ENCODE results near the gene YOD1. TPM values are rescaled to one million over a fixed set of nuclear protein-coding genes. Genes with fewer than 3 reads are reported as not detected.

The YOD1 gene
- total RNA-seq, 3 donors from 2014 or later: 9.1 to 10.2 (median 9.9) TPM

GRCh38 chr1:207020709-207021107, 30.3 kb downstream of the YOD1 start:
- ATAC-seq: no peak
- no peak for DNase-seq

GRCh38 chr1:207020065-207020708, 30.8 kb downstream of the YOD1 start:
- DNase-seq (no peak), ATAC-seq (no peak)
- Mint-ChIP-seq H3K36me3 (ENCODE audit: insufficient read depth) (no peaks in the 10 kb centered on the region), H3K9me3 (no peaks in the 10 kb centered on the region), H3K4me1 (ENCODE audit: low read depth) (no peaks in the 10 kb centered on the region), H3K27me3 (ENCODE audit: low read depth) (peaks cover 21% of the 10 kb centered on the region), H3K4me3 (no peak overlapping the region)

More at GRCh38 chr1:207020709-207021107, 30.3 kb downstream of the YOD1 start:
- Mint-ChIP-seq H3K4me1 (ENCODE audit: low read depth) (no peaks in the 10 kb centered on the region), H3K9me3 (no peaks in the 10 kb centered on the region), H3K27me3 (ENCODE audit: low read depth) (peaks cover 21% of the 10 kb centered on the region), H3K36me3 (ENCODE audit: insufficient read depth) (no peaks in the 10 kb centered on the region), H3K4me3 (no peak overlapping the region)

- Mint-ChIP-seq H3K27me3 (ENCODE audit: low read depth) (peaks cover 23% of the 10 kb centered on the region), H3K4me3 (no peak overlapping the region), H3K36me3 (ENCODE audit: insufficient read depth) (no peaks in the 10 kb centered on the region), H3K9me3 (no peaks in the 10 kb centered on the region), H3K4me1 (ENCODE audit: low read depth) (no peaks in the 10 kb centered on the region)
- DNase-seq (no peak), ATAC-seq (no peak)
Observed at GRCh38 chr1:207019661-207020060, 31.3 kb downstream of the YOD1 start.

GRCh38 chr1:207019161-207019560, 31.8 kb downstream of the YOD1 start:
- peaks cover 25% of the 10 kb centered on the region for H3K27me3 Mint-ChIP-seq (ENCODE audit: low read depth)
- no peaks in the 10 kb centered on the region for H3K4me1 Mint-ChIP-seq (ENCODE audit: low read depth)

GRCh38 chr1:207018707-207019106, 32.3 kb downstream of the YOD1 start:
- no peak for DNase-seq
- no peak for ATAC-seq
- H3K36me3 Mint-ChIP-seq (ENCODE audit: insufficient read depth): no peaks in the 10 kb centered on the region
- no peak overlapping the region for H3K4me3 Mint-ChIP-seq
- peaks cover 26% of the 10 kb centered on the region for H3K27me3 Mint-ChIP-seq (ENCODE audit: low read depth)
- H3K4me1 Mint-ChIP-seq (ENCODE audit: low read depth): no peaks in the 10 kb centered on the region
- no peaks in the 10 kb centered on the region for H3K9me3 Mint-ChIP-seq

More at GRCh38 chr1:207019161-207019560, 31.8 kb downstream of the YOD1 start:
- Mint-ChIP-seq H3K4me3 (no peak overlapping the region), H3K9me3 (no peaks in the 10 kb centered on the region), H3K36me3 (ENCODE audit: insufficient read depth) (no peaks in the 10 kb centered on the region)
- ATAC-seq (no peak), DNase-seq (no peak)

DNA sequence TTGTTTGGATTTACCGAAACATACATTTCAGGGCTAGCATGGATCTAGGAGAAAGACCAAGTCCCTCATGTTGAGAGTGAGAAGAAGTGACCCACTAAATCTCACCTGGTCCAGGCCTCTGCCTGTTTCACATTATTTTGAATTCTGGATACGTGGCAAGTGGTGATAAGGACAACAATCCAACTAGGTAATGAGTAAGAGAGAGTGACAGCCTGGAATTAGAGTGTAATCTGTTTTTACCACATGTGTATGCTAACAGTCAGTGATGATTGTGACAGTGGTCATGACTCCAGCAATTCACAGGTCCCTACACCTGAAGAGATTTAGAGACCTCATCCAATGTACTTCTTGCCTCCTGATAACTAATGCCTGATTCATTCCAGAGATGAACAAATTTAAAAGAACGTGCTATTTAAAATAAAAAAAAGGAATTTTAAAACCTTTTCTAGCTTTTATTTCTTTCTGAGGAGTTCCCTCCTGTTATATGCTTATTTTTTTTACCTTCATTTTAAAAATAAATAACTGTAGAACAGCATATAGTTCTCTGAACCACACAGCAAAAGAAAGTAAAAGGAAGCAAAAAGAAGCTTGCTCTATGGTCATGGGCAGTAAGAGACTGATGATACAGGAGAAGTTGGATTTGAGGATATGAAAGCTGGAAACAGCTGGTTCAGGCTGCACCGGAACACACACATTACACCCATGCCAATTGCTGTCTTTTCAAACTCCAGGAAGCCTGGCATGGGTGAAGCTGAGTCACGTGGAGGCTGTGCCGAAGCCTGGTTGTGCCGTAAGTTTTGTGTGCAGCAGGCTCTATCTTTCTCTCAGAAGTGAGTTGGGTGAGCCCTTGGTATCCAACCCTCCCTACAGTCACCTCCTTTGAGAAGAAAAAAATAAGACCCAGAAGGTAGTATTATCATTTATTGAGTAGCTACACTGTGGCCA, 33.1 kb downstream of the YOD1 start:
- H3K4me1 Mint-ChIP-seq (ENCODE audit: low read depth): no peaks in the 10 kb centered on the region
- no peaks in the 10 kb centered on the region for H3K36me3 Mint-ChIP-seq (ENCODE audit: insufficient read depth)
- ATAC-seq (no peak), DNase-seq (no peak)
- no peak overlapping the region for H3K4me3 Mint-ChIP-seq
- no peaks in the 10 kb centered on the region for H3K9me3 Mint-ChIP-seq
- H3K27me3 Mint-ChIP-seq (ENCODE audit: low read depth): peaks cover 32% of the 10 kb centered on the region

GRCh38 chr1:207015791-207016190, 35.2 kb downstream of the YOD1 start:
- ATAC-seq (peak in 1 of 2 donors; percentile 58), DNase-seq (no peak)
- no peak overlapping the region for H3K4me3 Mint-ChIP-seq
- H3K27me3 Mint-ChIP-seq (ENCODE audit: low read depth): peaks cover 35% of the 10 kb centered on the region
- no peaks in the 10 kb centered on the region for H3K36me3 Mint-ChIP-seq (ENCODE audit: insufficient read depth)
- no peaks in the 10 kb centered on the region for H3K4me1 Mint-ChIP-seq (ENCODE audit: low read depth)
- no peaks in the 10 kb centered on the region for H3K9me3 Mint-ChIP-seq

DNA sequence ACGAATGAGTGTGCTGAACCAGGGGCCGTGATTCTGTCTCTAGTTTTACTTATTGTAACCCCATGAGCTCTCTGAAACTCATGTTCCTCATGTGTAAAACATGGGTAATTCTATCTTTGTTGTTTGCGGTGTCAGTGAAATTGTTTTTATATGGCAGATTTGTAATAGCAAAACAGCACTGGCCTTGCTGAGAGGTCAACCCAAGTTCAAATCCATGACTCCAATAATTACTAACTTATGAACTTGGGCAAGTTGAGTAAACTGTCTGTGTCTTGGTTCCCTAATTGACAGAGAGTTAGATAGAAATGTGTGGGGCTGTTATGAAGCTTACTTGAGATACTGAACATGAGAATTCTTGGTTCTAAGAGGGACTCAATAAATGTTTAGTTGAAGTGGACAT, 36.3 kb downstream of the YOD1 start:
- Mint-ChIP-seq H3K4me1 (ENCODE audit: low read depth) (no peaks in the 10 kb centered on the region), H3K36me3 (ENCODE audit: insufficient read depth) (no peaks in the 10 kb centered on the region), H3K27me3 (ENCODE audit: low read depth) (peaks cover 37% of the 10 kb centered on the region), H3K9me3 (no peaks in the 10 kb centered on the region), H3K4me3 (no peak overlapping the region)
- no peak for DNase-seq
- ATAC-seq: no peak

- ATAC-seq: no peak
Observed at GRCh38 chr1:207013321-207014085, 37.5 kb downstream of the YOD1 start.

GRCh38 chr1:207010726-207011125, 40.3 kb downstream of the YOD1 start:
- Mint-ChIP-seq H3K4me3 (no peak overlapping the region), H3K36me3 (ENCODE audit: insufficient read depth) (no peaks in the 10 kb centered on the region), H3K4me1 (ENCODE audit: low read depth) (no peaks in the 10 kb centered on the region), H3K27me3 (ENCODE audit: low read depth) (peaks cover 25% of the 10 kb centered on the region), H3K9me3 (no peaks in the 10 kb centered on the region)
- DNase-seq (no peak), ATAC-seq (no peak)

More at GRCh38 chr1:207013321-207014085, 37.5 kb downstream of the YOD1 start:
- no peaks in the 10 kb centered on the region for H3K4me1 Mint-ChIP-seq (ENCODE audit: low read depth)
- no peaks in the 10 kb centered on the region for H3K36me3 Mint-ChIP-seq (ENCODE audit: insufficient read depth)
- no peaks in the 10 kb centered on the region for H3K9me3 Mint-ChIP-seq
- peaks cover 29% of the 10 kb centered on the region for H3K27me3 Mint-ChIP-seq (ENCODE audit: low read depth)
- H3K4me3 Mint-ChIP-seq: no peak overlapping the region
- DNase-seq: no peak

- H3K4me3 Mint-ChIP-seq: no peak overlapping the region
- peaks cover 27% of the 10 kb centered on the region for H3K27me3 Mint-ChIP-seq (ENCODE audit: low read depth)
- no peaks in the 10 kb centered on the region for H3K36me3 Mint-ChIP-seq (ENCODE audit: insufficient read depth)
- DNase-seq (no peak), ATAC-seq (no peak)
- no peaks in the 10 kb centered on the region for H3K4me1 Mint-ChIP-seq (ENCODE audit: low read depth)
- H3K9me3 Mint-ChIP-seq: no peaks in the 10 kb centered on the region
Observed at GRCh38 chr1:207009945-207010344, 41.1 kb downstream of the YOD1 start.

DNA sequence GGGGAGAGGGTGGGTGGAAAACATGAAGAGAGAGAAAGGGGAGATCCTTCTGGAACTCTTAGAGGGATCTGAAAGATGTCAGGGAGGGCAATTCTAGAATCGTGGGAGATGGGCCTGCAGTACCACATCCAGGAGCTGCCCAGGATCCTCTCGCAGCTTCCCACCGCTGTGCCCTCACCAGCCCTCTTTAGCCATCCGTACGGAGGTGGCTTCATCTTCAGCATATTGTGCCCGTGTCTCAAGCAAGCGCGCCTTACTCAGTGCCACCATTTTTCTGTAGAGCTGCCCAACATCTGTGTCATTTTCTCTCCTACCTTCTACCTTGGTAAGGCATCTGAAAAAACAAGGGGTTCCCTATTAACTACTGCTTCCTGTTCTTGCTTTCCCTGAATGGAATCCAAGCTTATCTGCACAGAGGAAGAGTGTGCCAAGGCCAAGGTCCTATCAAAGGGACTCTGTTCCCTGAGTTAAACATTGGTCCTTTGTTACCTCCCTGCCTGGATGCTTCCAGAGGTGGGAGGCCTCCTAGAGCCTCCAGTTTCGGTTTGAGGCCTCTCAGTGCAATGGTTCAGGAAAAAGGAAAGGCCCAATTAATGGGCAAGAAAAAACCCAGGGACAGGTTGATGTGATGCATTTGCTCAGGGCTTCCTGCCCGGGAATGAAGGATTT, 41.7 kb downstream of the YOD1 start:
- no peak for ATAC-seq
- H3K4me3 Mint-ChIP-seq: no peak overlapping the region
- H3K27me3 Mint-ChIP-seq (ENCODE audit: low read depth): peaks cover 25% of the 10 kb centered on the region
- no peaks in the 10 kb centered on the region for H3K9me3 Mint-ChIP-seq
- no peak for DNase-seq
- H3K36me3 Mint-ChIP-seq (ENCODE audit: insufficient read depth): no peaks in the 10 kb centered on the region
- peaks cover 2% of the 10 kb centered on the region for H3K4me1 Mint-ChIP-seq (ENCODE audit: low read depth)

GRCh38 chr1:207007352-207008033, 43.5 kb downstream of the YOD1 start:
- H3K9me3 Mint-ChIP-seq: no peaks in the 10 kb centered on the region
- peaks cover 15% of the 10 kb centered on the region for H3K27me3 Mint-ChIP-seq (ENCODE audit: low read depth)
- H3K36me3 Mint-ChIP-seq (ENCODE audit: insufficient read depth): no peaks in the 10 kb centered on the region
- DNase-seq (no peak), ATAC-seq (no peak)
- no peak overlapping the region for H3K4me3 Mint-ChIP-seq
- H3K4me1 Mint-ChIP-seq (ENCODE audit: low read depth): peaks cover 2% of the 10 kb centered on the region
